Activated B cell treated with CpG ODN at 0.5 μM for 24 hours (primary cell): ENCODE measurements around the gene FBXO21. TPM values are rescaled to one million over a fixed set of nuclear protein-coding genes. Genes with fewer than 3 reads are reported as not detected.

Source experiments
- ATAC-seq: fragments of 200-7000 bp; cut with Tn5 transposase; one replicate; pipeline ENCODE4 v1.10.0; 2021; ENCODE audit warnings: low read depth, mild to moderate bottlenecking, moderate library complexity
- CTCF ChIA-PET: fragments of 350-600 bp; sonication (Branson Sonifier 250); formaldehyde crosslinking; loops from one replicate; lab custom pipeline; 2021; ENCODE audit warnings: antibody characterized with exemption; lab: Charles Lee
- POLR2A ChIA-PET: fragments of 350-600 bp; sonication (Branson Sonifier 250); formaldehyde crosslinking; loops from one replicate; lab custom pipeline; 2021; ENCODE audit warnings: antibody characterized with exemption; lab: Charles Lee
- DNase-seq: peaks from one replicate; pipeline ENCODE4 v3.0.0; 2022
- H3K27ac Mint-ChIP-seq: one replicate; pipeline ENCODE4 v1.8.0; 2020; ENCODE audit warnings: mixed read lengths
- H3K27me3 Mint-ChIP-seq: one replicate; pipeline ENCODE4 v1.8.0; 2021; ENCODE audit warnings: mixed read lengths
- H3K36me3 Mint-ChIP-seq: one replicate; pipeline ENCODE4 v1.8.0; 2021; ENCODE audit warnings: low read depth, mixed read lengths
- H3K4me1 Mint-ChIP-seq: one replicate; pipeline ENCODE4 v1.8.0; 2021; ENCODE audit warnings: mixed read lengths
- H3K4me3 Mint-ChIP-seq: one replicate; pipeline ENCODE4 v1.8.0; 2020; ENCODE audit warnings: mild to moderate bottlenecking, mixed read lengths
- H3K9me3 Mint-ChIP-seq: one replicate; pipeline ENCODE4 v1.8.0; 2020; ENCODE audit warnings: mixed read lengths
- CTCF ChIP-seq: fragments of 200-600 bp; IDR thresholded peaks from one replicate; pipeline ENCODE4 v1.8.0; 2022; ENCODE audit warnings: antibody characterized with exemption, mild to moderate bottlenecking
- intact Hi-C: fragments of 100-400 bp; cut with micrococcal nuclease; formaldehyde crosslinking; loops from one replicate; pipeline ENCODE4 v1.15.1; 2024
- total RNA-seq: library from RNA; stranded (reverse); gene quantifications from 2 replicates; pipeline ENCODE4 v1.2.3, GENCODE V29; 2022

The FBXO21 gene
- total RNA-seq, 1 donor from 2014 or later = 41.5 TPM

- TF ChIP-seq CTCF = no peak
- ATAC-seq (no peak), DNase-seq (no peak)
- ChIA-PET CTCF (no interaction called here), POLR2A (interaction anchor here (1.2 kb wide), 1 partner anchor 13 kb away, joined by 3 read pairs; no protein-coding TSS in a partner anchor)
- Mint-ChIP-seq H3K4me1 (no peaks in the 10 kb centered on the region), H3K27ac (no peak overlapping the region), H3K36me3 (no peaks in the 10 kb centered on the region), H3K9me3 (no peaks in the 10 kb centered on the region), H3K4me3 (no peak overlapping the region), H3K27me3 (no peaks in the 10 kb centered on the region)
- intact Hi-C loops = no loop called here
These were observed 60.9 kb downstream of the FBXO21 start for GRCh38 chr12:117129391-117129790.

- intact Hi-C loops = no loop called here
- POLR2A ChIA-PET = no interaction called here
- H3K36me3 Mint-ChIP-seq = no peaks in the 10 kb centered on the region
These were observed 62.1 kb downstream of the FBXO21 start for GRCh38 chr12:117127933-117128823.

GRCh38 chr12:117126335-117126734 is 63.9 kb downstream of the FBXO21 start:
- no peak overlapping the region for H3K4me3 Mint-ChIP-seq
- ChIA-PET CTCF (no interaction called here), POLR2A (no interaction called here)
- no peaks in the 10 kb centered on the region for H3K9me3 Mint-ChIP-seq
- H3K36me3 Mint-ChIP-seq = no peaks in the 10 kb centered on the region
- intact Hi-C loops = no loop called here
- DNase-seq = no peak
- no peaks in the 10 kb centered on the region for H3K27me3 Mint-ChIP-seq
- TF ChIP-seq CTCF = no peak
- no peaks in the 10 kb centered on the region for H3K4me1 Mint-ChIP-seq
- H3K27ac Mint-ChIP-seq = no peak overlapping the region
- ATAC-seq = no peak

More at GRCh38 chr12:117127933-117128823, 62.1 kb downstream of the FBXO21 start:
- no peaks in the 10 kb centered on the region for H3K4me1 Mint-ChIP-seq
- H3K27ac Mint-ChIP-seq = no peak overlapping the region
- no peak for DNase-seq
- H3K4me3 Mint-ChIP-seq = no peak overlapping the region
- no peaks in the 10 kb centered on the region for H3K9me3 Mint-ChIP-seq
- TF ChIP-seq CTCF = no peak
- CTCF ChIA-PET = no interaction called here
- ATAC-seq = no peak
- H3K27me3 Mint-ChIP-seq = no peaks in the 10 kb centered on the region

- Mint-ChIP-seq H3K27ac (no peak overlapping the region), H3K27me3 (no peaks in the 10 kb centered on the region), H3K9me3 (no peaks in the 10 kb centered on the region), H3K4me1 (no peaks in the 10 kb centered on the region), H3K4me3 (no peak overlapping the region), H3K36me3 (no peaks in the 10 kb centered on the region)
- DNase-seq = no peak
- CTCF ChIA-PET = no interaction called here
- TF ChIP-seq CTCF = no peak
- intact Hi-C loops = no loop called here
- POLR2A ChIA-PET = no interaction called here
- no peak for ATAC-seq
These were observed 64.5 kb downstream of the FBXO21 start for GRCh38 chr12:117125767-117126166.

GRCh38 chr12:117125272-117125613 is 65.0 kb downstream of the FBXO21 start:
- intact Hi-C loops = no loop called here
- Mint-ChIP-seq H3K4me1 (no peaks in the 10 kb centered on the region), H3K27ac (no peak overlapping the region), H3K36me3 (no peaks in the 10 kb centered on the region), H3K27me3 (no peaks in the 10 kb centered on the region), H3K9me3 (no peaks in the 10 kb centered on the region), H3K4me3 (no peak overlapping the region)
- TF ChIP-seq CTCF = no peak
- ChIA-PET CTCF (no interaction called here), POLR2A (no interaction called here)
- DNase-seq (no peak), ATAC-seq (no peak)
